Stomach smooth muscle (tissue), 2 donors: ENCODE results near the gene CDH23.
"Not testable (repeated sequence)": the region's sequence is repeated elsewhere in the genome, so short reads cannot be mapped to it uniquely, and the experiment has no call there.

Experiments used
- H3K27ac ChIP-seq: one replicate; pipeline ENCODE4 v1.7.0; 2013; ENCODE audit warnings: mild to moderate bottlenecking, low read length, inconsistent platforms
- H3K27me3 ChIP-seq, 2 donors: one replicate each; pipeline ENCODE4 v1.7.0; 2013; ENCODE audit warnings: low read length in 2 of 2; ENCODE audit not compliant: insufficient read depth in 2 of 2, control insufficient read depth in 1 of 2
- H3K36me3 ChIP-seq, 2 donors: one replicate each; pipeline ENCODE4 v1.7.0; 2013; ENCODE audit warnings: low read length in 2 of 2; ENCODE audit not compliant: control insufficient read depth in 2 of 2, insufficient read depth in 2 of 2
- H3K4me1 ChIP-seq: one replicate; pipeline ENCODE4 v1.7.0; 2013; ENCODE audit warnings: low read length; ENCODE audit not compliant: control insufficient read depth, insufficient read depth
- H3K4me3 ChIP-seq, 2 donors: one replicate each; pipeline ENCODE4 v1.7.0; 2013; ENCODE audit warnings: low read length in 2 of 2
- H3K9ac ChIP-seq, 2 donors: one replicate each; pipeline ENCODE4 v1.7.0; 2013; ENCODE audit warnings: low read length in 2 of 2, mild to moderate bottlenecking in 1 of 2
- H3K9me3 ChIP-seq, 2 donors: one replicate each; pipeline ENCODE4 v1.7.0; 2013; ENCODE audit warnings: low read length in 2 of 2; ENCODE audit not compliant: control insufficient read depth in 2 of 2
- donor health status: healthy.
- donor health status: Pancreatic carcinoma.

Gene CDH23

DNA sequence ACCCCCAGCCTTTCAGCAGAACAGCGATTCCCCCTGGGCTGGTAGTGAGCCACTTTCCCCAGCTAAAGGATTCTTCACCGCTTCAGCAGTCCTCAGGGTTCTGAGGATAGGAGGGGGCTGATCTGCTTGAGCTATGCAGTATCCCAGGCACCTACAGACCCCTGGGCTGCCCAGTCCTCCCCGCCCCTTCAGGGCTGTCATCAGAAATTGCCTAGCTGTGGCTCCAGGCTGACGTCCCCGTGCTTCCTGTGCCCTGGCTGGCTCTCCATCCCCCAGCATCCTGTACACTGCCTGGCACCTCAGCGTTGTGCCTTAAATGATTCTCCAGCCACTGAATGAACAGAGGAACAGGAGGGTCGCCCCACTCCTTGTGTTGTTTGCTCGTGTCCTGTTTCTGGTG is 38.4 kb upstream of the CDH23 start:
- H3K27ac ChIP-seq, result no peak overlapping the region
- H3K27me3 ChIP-seq, result no peaks in the 10 kb centered on the region
- H3K9me3 ChIP-seq, result no peaks in the 10 kb centered on the region
- no peaks in the 10 kb centered on the region for H3K4me1 ChIP-seq
- H3K36me3 ChIP-seq, result peaks cover 16 to 24% of the 10 kb centered on the region in 2 donors
- no peak overlapping the region for H3K4me3 ChIP-seq
- H3K9ac ChIP-seq, result no peak overlapping the region

DNA sequence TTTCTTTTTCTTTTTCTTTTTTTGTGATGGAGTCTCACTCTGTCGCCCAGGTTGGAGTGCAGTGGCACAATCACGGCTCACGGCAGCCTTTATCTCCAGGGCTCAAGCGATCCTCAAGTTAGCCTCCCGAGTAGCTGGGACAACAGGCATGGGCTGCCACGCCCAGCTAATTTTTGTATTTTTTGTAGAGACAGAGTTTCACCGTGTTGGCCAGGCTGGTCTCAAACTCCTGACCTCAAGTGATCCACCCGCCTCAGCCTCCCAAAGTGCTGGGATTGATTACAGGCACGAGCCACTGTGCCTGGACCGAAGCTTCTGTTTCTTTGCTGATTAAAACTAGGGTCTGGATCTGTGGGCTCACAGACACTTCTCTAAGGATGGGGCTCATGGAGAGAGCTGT is 37.8 kb upstream of the CDH23 start:
- H3K36me3 ChIP-seq, result peaks cover 16 to 24% of the 10 kb centered on the region in 2 donors
- H3K9ac ChIP-seq, H3K27ac ChIP-seq: not testable (repeated sequence)

DNA sequence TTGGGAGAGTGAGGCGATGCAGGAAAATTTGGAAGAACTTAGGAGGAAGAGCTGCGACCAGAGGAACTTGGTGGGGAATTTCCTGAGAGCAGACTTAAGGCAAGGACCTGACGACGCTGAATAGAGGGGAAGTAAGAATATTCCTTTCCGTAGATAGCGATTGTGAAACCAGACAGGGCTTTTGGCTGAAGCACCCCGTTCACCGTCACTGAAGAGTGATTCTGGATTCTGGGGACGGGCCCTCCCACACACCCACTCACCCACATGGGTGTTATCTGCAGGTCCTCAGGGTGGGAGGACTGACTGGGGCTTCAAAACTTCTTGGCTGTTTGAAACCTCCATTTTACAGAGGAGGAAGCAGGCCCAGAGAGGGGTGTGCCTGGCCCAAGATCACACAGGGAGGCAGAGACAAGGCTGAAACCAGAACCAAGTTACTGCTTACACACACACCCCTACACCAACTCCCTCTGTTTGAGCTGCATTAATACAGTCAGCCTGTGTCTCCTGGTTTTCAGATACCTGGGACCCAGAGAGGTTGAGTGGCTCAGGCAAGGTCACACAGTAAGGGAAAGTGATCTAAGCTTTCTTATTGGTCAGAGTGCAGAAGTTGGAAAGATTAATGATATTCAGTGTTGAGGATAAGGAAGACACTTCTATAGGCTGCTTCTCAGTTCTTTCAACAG is 37.2 kb upstream of the CDH23 start:
- Histone ChIP-seq H3K27ac (no peak overlapping the region), H3K27me3 (no peaks in the 10 kb centered on the region), H3K36me3 (peaks cover 16 to 23% of the 10 kb centered on the region in 2 donors), H3K9me3 (no peaks in the 10 kb centered on the region), H3K4me3 (no peak overlapping the region), H3K4me1 (no peaks in the 10 kb centered on the region), H3K9ac (no peak overlapping the region)

More for the DNA sequence above, 37.8 kb upstream of the CDH23 start:
- not testable (repeated sequence) for H3K27me3 ChIP-seq, H3K4me1 ChIP-seq, H3K9me3 ChIP-seq, H3K4me3 ChIP-seq

DNA sequence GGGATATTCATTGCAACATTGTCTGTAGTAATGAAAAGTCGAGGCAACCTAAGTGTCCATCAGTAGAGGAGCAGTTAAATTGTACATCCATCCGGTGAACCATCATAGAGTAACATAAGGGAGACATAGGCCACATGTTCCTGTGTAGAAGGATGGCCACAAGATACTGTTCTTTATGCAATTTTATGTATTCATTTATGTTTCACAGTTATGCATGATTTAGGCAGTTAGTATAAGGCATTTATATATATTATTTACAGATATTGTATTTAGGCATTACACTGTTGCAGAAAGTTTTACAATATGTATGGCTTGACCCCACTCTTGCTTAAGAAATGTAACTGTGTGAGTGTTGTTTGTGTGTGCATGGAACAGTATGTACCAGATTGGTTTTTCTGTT is 36.0 kb upstream of the CDH23 start:
- no peaks in the 10 kb centered on the region for H3K9me3 ChIP-seq
- H3K9ac ChIP-seq, result no peak overlapping the region
- H3K36me3 ChIP-seq, result peaks cover 13 to 17% of the 10 kb centered on the region in 2 donors
- no peaks in the 10 kb centered on the region for H3K27me3 ChIP-seq
- H3K4me3 ChIP-seq, result no peak overlapping the region
- H3K27ac ChIP-seq, result no peak overlapping the region
- no peaks in the 10 kb centered on the region for H3K4me1 ChIP-seq

DNA sequence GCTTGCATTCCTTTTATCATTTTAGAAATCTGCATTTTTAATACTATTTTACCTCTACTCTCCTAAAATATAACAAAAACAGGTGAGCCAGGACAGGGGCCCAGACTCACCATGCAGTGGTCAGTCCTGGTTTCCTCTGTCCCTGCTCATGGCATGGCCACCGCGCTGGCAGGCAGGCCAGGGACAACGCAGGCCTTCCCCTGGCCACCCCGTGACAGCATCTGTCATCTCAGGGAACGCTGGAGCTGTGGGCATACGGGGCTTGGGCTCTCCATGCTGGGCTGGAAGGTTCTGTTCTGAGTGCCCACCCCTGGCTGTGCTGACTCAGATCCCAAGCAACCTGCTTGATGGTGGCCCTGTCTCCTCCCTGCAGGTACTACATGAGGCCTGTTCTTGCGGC is 35.1 kb upstream of the CDH23 start:
- no peaks in the 10 kb centered on the region for H3K9me3 ChIP-seq
- H3K36me3 ChIP-seq, result peaks cover 8 to 13% of the 10 kb centered on the region in 2 donors
- no peak overlapping the region for H3K9ac ChIP-seq
- no peaks in the 10 kb centered on the region for H3K27me3 ChIP-seq
- no peak overlapping the region for H3K4me3 ChIP-seq
- no peak overlapping the region for H3K27ac ChIP-seq
- H3K4me1 ChIP-seq, result no peaks in the 10 kb centered on the region

DNA sequence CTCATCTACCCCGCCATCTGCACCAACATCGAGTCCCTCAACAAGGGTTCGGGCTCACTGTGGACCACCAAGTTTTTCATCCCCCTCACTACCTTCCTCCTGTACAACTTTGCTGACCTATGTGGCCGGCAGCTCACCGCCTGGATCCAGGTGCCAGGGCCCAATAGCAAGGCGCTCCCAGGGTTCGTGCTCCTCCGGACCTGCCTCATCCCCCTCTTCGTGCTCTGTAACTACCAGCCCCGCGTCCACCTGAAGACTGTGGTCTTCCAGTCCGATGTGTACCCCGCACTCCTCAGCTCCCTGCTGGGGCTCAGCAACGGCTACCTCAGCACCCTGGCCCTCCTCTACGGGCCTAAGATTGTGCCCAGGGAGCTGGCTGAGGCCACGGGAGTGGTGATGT is 34.6 kb upstream of the CDH23 start:
- no peaks in the 10 kb centered on the region for H3K27me3 ChIP-seq
- no peaks in the 10 kb centered on the region for H3K9me3 ChIP-seq
- no peak overlapping the region for H3K4me3 ChIP-seq
- no peak overlapping the region for H3K9ac ChIP-seq
- H3K4me1 ChIP-seq, result no peaks in the 10 kb centered on the region
- H3K27ac ChIP-seq, result no peak overlapping the region
- H3K36me3 ChIP-seq, result peaks cover 5 to 13% of the 10 kb centered on the region in 2 donors

DNA sequence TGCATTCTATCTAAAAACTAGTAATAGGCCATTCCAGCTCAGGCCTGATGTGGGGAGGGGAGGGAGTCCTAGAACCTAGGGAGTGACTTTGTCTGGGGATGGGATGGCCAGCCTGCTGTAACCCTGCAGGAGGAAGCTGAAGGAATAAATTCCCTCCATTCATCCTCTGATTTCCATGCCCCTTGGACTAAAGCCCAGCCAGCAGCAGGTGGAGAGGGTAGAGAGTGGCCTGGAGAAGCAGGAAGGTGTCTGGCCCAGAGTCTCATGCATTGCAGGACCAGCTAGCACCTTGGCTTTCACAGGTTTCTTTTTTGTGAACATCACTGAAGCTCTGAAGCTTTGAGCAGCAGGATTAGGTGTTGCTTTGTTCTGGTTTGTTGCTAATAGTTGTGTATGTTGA is 32.8 kb upstream of the CDH23 start:
- Histone ChIP-seq H3K27ac (no peak overlapping the region), H3K27me3 (no peaks in the 10 kb centered on the region), H3K36me3 (peaks cover 0 to 11% of the 10 kb centered on the region in 2 donors), H3K9me3 (no peaks in the 10 kb centered on the region), H3K4me3 (no peak overlapping the region), H3K9ac (no peak overlapping the region), H3K4me1 (no peaks in the 10 kb centered on the region)

DNA sequence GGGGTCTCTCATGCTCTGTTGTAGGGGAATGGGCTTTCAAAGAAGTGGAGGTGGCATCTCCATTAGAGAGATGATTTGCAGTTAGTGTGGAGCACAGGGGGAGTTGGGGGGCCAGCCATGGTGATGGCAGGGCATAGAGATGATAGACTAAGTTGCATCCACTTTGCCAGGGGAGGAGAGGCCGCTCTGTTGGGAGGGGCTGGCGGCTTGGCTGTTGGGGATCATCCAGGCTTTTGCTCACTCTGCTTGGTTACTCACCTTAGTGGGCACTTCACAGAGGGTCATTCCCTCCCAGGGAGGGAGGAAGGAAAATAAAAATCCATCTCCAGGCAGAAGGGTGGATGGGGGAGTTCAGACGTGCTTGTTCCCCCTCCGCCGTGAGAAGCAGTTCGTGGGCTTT is 31.4 kb upstream of the CDH23 start:
- Histone ChIP-seq H3K4me1 (no peaks in the 10 kb centered on the region), H3K27me3 (no peaks in the 10 kb centered on the region), H3K36me3 (peaks cover 0 to 11% of the 10 kb centered on the region in 2 donors), H3K9me3 (no peaks in the 10 kb centered on the region), H3K9ac (no peak overlapping the region), H3K27ac (no peak overlapping the region), H3K4me3 (no peak overlapping the region)

DNA sequence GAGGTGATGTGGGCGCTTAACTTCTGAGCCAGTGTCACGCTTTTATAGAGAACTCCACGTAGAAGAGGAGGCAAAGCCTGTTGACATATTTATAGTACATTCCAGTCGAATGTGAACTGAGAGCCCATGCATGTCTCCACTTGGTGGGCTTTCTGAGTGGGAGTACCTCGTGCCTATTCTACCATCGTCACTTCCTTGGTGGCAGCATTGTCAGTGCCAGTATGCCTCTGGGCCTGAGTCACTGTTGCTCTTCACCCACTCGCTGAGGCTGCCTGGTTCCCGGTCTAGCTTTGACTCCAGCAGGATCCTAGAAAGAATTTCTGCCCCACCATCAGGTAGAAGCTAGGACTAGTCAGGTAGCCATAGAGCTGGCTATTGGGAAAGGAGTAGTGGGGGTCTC is 30.0 kb upstream of the CDH23 start:
- Histone ChIP-seq H3K9ac (no peak overlapping the region), H3K4me3 (no peak overlapping the region), H3K9me3 (no peaks in the 10 kb centered on the region), H3K36me3 (peaks cover 0 to 10% of the 10 kb centered on the region in 2 donors), H3K27ac (no peak overlapping the region), H3K4me1 (no peaks in the 10 kb centered on the region), H3K27me3 (no peaks in the 10 kb centered on the region)

DNA sequence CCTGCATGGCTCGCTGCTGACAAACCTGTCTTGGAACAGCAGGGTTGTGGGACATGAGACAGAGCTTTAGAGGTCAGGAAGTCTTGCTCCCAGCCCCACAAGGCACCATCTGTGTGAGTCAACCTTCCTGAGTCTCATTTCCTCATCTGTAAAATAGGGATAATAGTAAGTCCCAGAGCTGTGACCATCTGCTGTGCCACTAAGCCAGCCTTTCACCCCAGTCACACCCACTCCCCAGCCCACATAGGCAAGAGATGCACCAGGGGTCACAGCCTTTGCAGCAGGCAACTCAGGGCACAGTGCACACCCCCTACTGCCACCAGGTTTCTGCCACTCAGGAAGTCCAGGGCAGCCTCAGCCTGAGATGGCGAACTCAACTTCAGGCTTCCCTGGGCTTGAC is 29.4 kb upstream of the CDH23 start:
- no peak overlapping the region for H3K9ac ChIP-seq
- no peaks in the 10 kb centered on the region for H3K9me3 ChIP-seq
- H3K36me3 ChIP-seq, result peaks cover 0 to 9% of the 10 kb centered on the region in 2 donors
- no peaks in the 10 kb centered on the region for H3K27me3 ChIP-seq
- H3K4me1 ChIP-seq, result no peaks in the 10 kb centered on the region
- H3K27ac ChIP-seq, result no peak overlapping the region
- no peak overlapping the region for H3K4me3 ChIP-seq

DNA sequence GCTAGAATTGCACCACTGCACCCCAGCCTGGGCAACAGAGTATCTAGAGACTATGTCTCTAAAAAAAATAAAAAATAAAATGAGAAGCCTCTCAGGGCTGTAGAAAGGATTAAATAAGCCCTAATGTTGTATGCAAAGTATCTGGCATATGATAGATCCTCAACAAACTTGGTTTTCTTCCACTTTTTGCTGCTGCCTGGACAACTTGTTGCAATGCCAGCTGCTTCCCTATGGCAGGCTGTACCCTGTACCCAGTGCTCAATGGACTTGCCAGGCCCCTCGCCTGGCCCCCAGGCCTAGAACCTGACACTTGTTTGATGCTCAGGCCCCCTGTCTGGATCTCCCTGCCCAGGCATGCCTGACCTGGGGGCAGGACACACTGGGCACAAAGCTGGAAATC is 28.5 kb upstream of the CDH23 start:
- no peak overlapping the region for H3K4me3 ChIP-seq
- H3K27me3 ChIP-seq, result no peaks in the 10 kb centered on the region
- H3K27ac ChIP-seq, result no peak overlapping the region
- no peaks in the 10 kb centered on the region for H3K36me3 ChIP-seq
- no peaks in the 10 kb centered on the region for H3K9me3 ChIP-seq
- peaks cover 2% of the 10 kb centered on the region for H3K4me1 ChIP-seq
- H3K9ac ChIP-seq, result no peak overlapping the region
